ENCODE results near the gene RBM4.

Gene RBM4

GRCh38 chr11:66676282-66676919, 37.9 kb downstream of the RBM4 start:
- peak overlapping the region; percentile 7; the same call in 1 of the 2 replicates for H3K4me3 ChIP-seq (ENCODE audit: low read depth, low read length)
- TF ChIP-seq, protein P1, sequence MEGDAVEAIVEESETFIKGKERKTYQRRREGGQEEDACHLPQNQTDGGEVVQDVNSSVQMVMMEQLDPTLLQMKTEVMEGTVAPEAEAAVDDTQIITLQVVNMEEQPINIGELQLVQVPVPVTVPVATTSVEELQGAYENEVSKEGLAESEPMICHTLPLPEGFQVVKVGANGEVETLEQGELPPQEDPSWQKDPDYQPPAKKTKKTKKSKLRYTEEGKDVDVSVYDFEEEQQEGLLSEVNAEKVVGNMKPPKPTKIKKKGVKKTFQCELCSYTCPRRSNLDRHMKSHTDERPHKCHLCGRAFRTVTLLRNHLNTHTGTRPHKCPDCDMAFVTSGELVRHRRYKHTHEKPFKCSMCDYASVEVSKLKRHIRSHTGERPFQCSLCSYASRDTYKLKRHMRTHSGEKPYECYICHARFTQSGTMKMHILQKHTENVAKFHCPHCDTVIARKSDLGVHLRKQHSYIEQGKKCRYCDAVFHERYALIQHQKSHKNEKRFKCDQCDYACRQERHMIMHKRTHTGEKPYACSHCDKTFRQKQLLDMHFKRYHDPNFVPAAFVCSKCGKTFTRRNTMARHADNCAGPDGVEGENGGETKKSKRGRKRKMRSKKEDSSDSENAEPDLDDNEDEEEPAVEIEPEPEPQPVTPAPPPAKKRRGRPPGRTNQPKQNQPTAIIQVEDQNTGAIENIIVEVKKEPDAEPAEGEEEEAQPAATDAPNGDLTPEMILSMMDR (IDR thresholded peaks at IDR 0.05; ENCODE audit: low read depth, low read length): no peak
- no peaks in the 10 kb centered on the region for H3K9me3 ChIP-seq (ENCODE audit: severe bottlenecking)

GRCh38 chr11:66676931-66677598, 38.6 kb downstream of the RBM4 start:
- TF ChIP-seq, protein P1 (IDR thresholded peaks at IDR 0.05; ENCODE audit: low read depth, low read length): no peak
- H3K27me3 ChIP-seq (ENCODE audit: insufficient read depth, low read depth, severe bottlenecking): no peaks in the 10 kb centered on the region
- H3K36me3 ChIP-seq: peaks cover 49% of the 10 kb centered on the region
- H3K27ac ChIP-seq: peak overlapping the region; percentile 97
- no peaks in the 10 kb centered on the region for H3K9me3 ChIP-seq (ENCODE audit: severe bottlenecking)
- peak overlapping the region; percentile 70 for H3K4me3 ChIP-seq (ENCODE audit: low read depth, low read length)
- DNase-seq: no peak

More at GRCh38 chr11:66676282-66676919, 37.9 kb downstream of the RBM4 start:
- H3K27ac ChIP-seq: no peak overlapping the region; the same call in 1 of the 2 replicates
- H3K27me3 ChIP-seq (ENCODE audit: insufficient read depth, low read depth, severe bottlenecking): no peaks in the 10 kb centered on the region
- no peak for DNase-seq
- H3K36me3 ChIP-seq: peaks cover 53% of the 10 kb centered on the region

DNA sequence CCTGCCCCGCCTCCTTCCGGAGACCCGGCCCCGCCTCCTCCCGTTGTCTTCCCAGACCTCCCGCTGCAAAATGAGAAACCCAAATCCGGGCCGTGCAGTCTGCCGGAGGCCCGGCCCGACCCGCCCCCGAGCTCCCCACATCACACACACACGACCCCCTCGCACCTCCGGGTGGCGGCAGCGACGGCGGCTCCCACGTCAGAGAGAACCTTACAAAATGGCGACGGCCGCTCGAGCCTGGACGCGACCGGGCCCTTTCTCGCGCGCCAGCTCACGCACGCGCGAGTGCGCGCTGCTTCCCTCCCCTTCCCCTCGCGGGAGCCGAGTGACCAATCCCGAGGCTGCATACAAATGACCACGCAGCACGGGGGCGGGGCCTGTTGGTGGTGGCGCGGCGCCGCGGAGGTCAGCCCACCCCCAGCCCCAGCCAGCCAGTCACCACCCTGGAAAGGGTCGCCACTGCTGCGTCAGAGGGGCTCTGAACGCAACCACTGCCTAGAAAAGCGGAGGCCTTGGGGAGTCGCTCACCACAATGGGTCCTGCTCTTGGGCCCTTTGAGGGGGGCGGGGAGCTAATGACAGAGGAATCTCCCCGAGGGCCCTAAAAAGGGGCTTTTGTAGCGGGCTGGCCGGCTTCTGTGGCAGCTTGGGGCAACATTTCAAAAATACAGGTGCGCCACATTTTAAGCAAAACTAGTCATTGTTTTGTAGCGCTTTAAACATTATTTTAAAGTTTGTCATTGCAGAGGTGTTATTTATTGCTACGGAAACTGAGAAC, 39.3 kb downstream of the RBM4 start, which contains the start of gene RBM4B:
Gene RBM4B, minus strand, starts transcription at position 289 of the 777 bp plus-strand sequence. CDS start 808 bp downstream, outside the sequence.
- Histone ChIP-seq H3K36me3 (peaks cover 45% of the 10 kb centered on the region), H3K27me3 (ENCODE audit: insufficient read depth, low read depth, severe bottlenecking) (no peaks in the 10 kb centered on the region), H3K9me3 (ENCODE audit: severe bottlenecking) (no peaks in the 10 kb centered on the region), H3K27ac (peak within 1 kb of the TSS; percentile 97), H3K4me3 (ENCODE audit: low read depth, low read length) (peak within 1 kb of the TSS; percentile 70)
- TF ChIP-seq, protein P1 (IDR thresholded peaks at IDR 0.05; ENCODE audit: low read depth, low read length): no peak
- DNase-seq: peak; percentile 98

GRCh38 chr11:66680966-66681645, 42.6 kb downstream of the RBM4 start:
- TF ChIP-seq, protein P1 (IDR thresholded peaks at IDR 0.05; ENCODE audit: low read depth, low read length): no peak
- DNase-seq: no peak
- H3K9me3 ChIP-seq (ENCODE audit: severe bottlenecking): no peaks in the 10 kb centered on the region
- H3K27me3 ChIP-seq (ENCODE audit: insufficient read depth, low read depth, severe bottlenecking): no peaks in the 10 kb centered on the region
- no peak overlapping the region for H3K4me3 ChIP-seq (ENCODE audit: low read depth, low read length)
- peaks cover 27% of the 10 kb centered on the region for H3K36me3 ChIP-seq
- H3K27ac ChIP-seq: no peak overlapping the region

GRCh38 chr11:66683877-66684276, 45.4 kb downstream of the RBM4 start:
- DNase-seq: no peak
- TF ChIP-seq, protein P1 (IDR thresholded peaks at IDR 0.05; ENCODE audit: low read depth, low read length): no peak
- no peaks in the 10 kb centered on the region for H3K9me3 ChIP-seq (ENCODE audit: severe bottlenecking)
- no peak overlapping the region for H3K4me3 ChIP-seq (ENCODE audit: low read depth, low read length)
- peaks cover 37% of the 10 kb centered on the region for H3K36me3 ChIP-seq
- H3K27ac ChIP-seq: no peak overlapping the region
- H3K27me3 ChIP-seq (ENCODE audit: insufficient read depth, low read depth, severe bottlenecking): no peaks in the 10 kb centered on the region

Measured in WERI-Rb-1 (cell line).